Hepatocyte (in vitro differentiated cells): ENCODE data around the gene POM121L2. TPM values are rescaled to one million over a fixed set of nuclear protein-coding genes. Genes with fewer than 3 reads are reported as not detected.

ENCODE experiments used
- DNase-seq: peaks from one replicate; pipeline ENCODE4 v3.0.0-alpha.2; 2016; ENCODE audit warnings: low spot score
- H2AFZ ChIP-seq: fragments of 200-600 bp; sonication (generic); 2 replicates; pipeline ENCODE4 v1.6.0; 2016; ENCODE audit warnings: antibody characterized with exemption, mild to moderate bottlenecking
- H3K27ac ChIP-seq: fragments of 200-600 bp; sonication (generic); 2 replicates; pipeline ENCODE4 v1.5.1; 2016; ENCODE audit warnings: mild to moderate bottlenecking
- H3K27me3 ChIP-seq: fragments of 200-600 bp; sonication (generic); 2 replicates; pipeline ENCODE4 v1.6.1; 2016
- H3K36me3 ChIP-seq: fragments of 200-600 bp; sonication (generic); replicated peaks from 2 replicates; pipeline ENCODE4 v1.5.1; 2016; ENCODE audit warnings: low read depth; ENCODE audit not compliant: insufficient read depth
- H3K4me1 ChIP-seq: fragments of 200-600 bp; sonication (generic); 2 replicates; pipeline ENCODE4 v1.5.1; 2016; ENCODE audit warnings: mild to moderate bottlenecking, moderate library complexity; ENCODE audit not compliant: insufficient read depth
- H3K4me2 ChIP-seq: fragments of 200-600 bp; sonication (generic); 2 replicates; pipeline ENCODE4 v1.6.0; 2016
- H3K4me3 ChIP-seq: fragments of 200-600 bp; sonication (generic); 2 replicates; pipeline ENCODE4 v1.5.1; 2016; ENCODE audit warnings: mild to moderate bottlenecking
- H3K79me2 ChIP-seq: fragments of 200-600 bp; sonication (generic); 2 replicates; pipeline ENCODE4 v1.6.0; 2017; ENCODE audit warnings: mild to moderate bottlenecking
- H3K9me2 ChIP-seq: fragments of 200-600 bp; sonication (generic); replicated peaks from 2 replicates; pipeline ENCODE4 v1.6.0; 2017; ENCODE audit warnings: mild to moderate bottlenecking; ENCODE audit not compliant: insufficient read depth
- H3K9me3 ChIP-seq: fragments of 200-600 bp; sonication (generic); 2 replicates; pipeline ENCODE4 v1.5.1; 2016; ENCODE audit warnings: low read depth, mild to moderate bottlenecking
- H4K20me1 ChIP-seq: fragments of 200-600 bp; sonication (generic); 2 replicates; pipeline ENCODE4 v1.6.0; 2016; ENCODE audit warnings: mild to moderate bottlenecking; ENCODE audit not compliant: insufficient read depth, poor library complexity, severe bottlenecking
- EZH2 ChIP-seq: fragments of 200-600 bp; sonication (generic); IDR thresholded peaks from 2 replicates; pipeline ENCODE4 v1.6.1; 2016; ENCODE audit warnings: antibody characterized with exemption, mild to moderate bottlenecking, borderline replicate concordance
- EZH2phosphoT487 ChIP-seq: fragments of 200-600 bp; sonication (generic); IDR thresholded peaks from one replicate; pipeline ENCODE4 v1.6.1; 2018; ENCODE audit warnings: antibody characterized with exemption, mild to moderate bottlenecking, low read depth, moderate library complexity; ENCODE audit not compliant: unreplicated experiment, severe bottlenecking
- WGBS: methylation state at CpG from one replicate; pipeline ENCODE4 v1.1.6; 2016; ENCODE audit warnings: low lambda C conversion rate; ENCODE audit errors: missing lambda C conversion rate; 5-methylcytosine and 5-hydroxymethylcytosine counted together
- polyA plus RNA-seq: library from polyadenylated mRNA; unstranded; fragments of >200 nt; fragmentation: Nextera tagmentation; extraction: Ambion mirVana; gene quantifications from 2 replicates; pipeline ENCODE4 v1.2.1, GENCODE V29; 2016
- total RNA-seq: library from RNA; depleted of rRNA; stranded (reverse); fragments of >200 nt; gene quantifications from 2 replicates; pipeline ENCODE4 v1.2.3, GENCODE V29; 2014
- TF ChIP-seq, protein P1 (sequence below): fragments of 200-600 bp; sonication (generic); IDR thresholded peaks from 2 replicates; pipeline ENCODE4 v1.5.1; 2016; ENCODE audit warnings: antibody characterized with exemption, mild to moderate bottlenecking; ENCODE audit not compliant: poor library complexity

The POM121L2 gene
- total and polyA plus RNA-seq, 2 experiments from 2014 or later = not detected

DNA sequence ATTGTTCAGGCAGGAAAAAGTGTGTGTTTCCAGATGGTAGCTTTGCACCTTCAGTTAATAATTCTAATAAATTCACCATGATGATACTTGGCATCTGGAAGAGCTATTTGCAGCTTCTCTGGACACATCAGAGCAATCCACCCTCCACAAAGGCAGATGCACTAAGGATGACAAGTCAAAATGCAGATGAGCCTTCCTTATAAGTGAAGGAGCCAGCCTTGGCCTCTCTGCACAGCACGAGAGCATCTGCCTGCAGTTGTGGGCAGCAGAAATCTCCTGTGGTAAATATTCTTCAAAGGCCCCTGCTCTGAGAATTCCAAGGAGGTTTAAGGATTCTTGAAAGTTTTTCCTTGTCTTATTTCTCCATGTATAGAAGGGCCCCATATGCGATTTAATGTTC lies 6.9 kb upstream of the POM121L2 start:
- no peaks in the 10 kb centered on the region for H3K9me3 ChIP-seq
- no peak overlapping the region for H3K4me2 ChIP-seq
- no peaks in the 10 kb centered on the region for H4K20me1 ChIP-seq
- no peaks in the 10 kb centered on the region for H3K4me1 ChIP-seq
- no peaks in the 10 kb centered on the region for H3K9me2 ChIP-seq
- no peaks in the 10 kb centered on the region for H3K79me2 ChIP-seq
- no peaks in the 10 kb centered on the region for H3K27me3 ChIP-seq
- no peak overlapping the region for H3K27ac ChIP-seq
- TF ChIP-seq, protein P1, sequence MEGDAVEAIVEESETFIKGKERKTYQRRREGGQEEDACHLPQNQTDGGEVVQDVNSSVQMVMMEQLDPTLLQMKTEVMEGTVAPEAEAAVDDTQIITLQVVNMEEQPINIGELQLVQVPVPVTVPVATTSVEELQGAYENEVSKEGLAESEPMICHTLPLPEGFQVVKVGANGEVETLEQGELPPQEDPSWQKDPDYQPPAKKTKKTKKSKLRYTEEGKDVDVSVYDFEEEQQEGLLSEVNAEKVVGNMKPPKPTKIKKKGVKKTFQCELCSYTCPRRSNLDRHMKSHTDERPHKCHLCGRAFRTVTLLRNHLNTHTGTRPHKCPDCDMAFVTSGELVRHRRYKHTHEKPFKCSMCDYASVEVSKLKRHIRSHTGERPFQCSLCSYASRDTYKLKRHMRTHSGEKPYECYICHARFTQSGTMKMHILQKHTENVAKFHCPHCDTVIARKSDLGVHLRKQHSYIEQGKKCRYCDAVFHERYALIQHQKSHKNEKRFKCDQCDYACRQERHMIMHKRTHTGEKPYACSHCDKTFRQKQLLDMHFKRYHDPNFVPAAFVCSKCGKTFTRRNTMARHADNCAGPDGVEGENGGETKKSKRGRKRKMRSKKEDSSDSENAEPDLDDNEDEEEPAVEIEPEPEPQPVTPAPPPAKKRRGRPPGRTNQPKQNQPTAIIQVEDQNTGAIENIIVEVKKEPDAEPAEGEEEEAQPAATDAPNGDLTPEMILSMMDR = no peak
- TF ChIP-seq EZH2phosphoT487 = no peak
- TF ChIP-seq EZH2 = no peak
- 63% methylated on average over 2 of the region's 2 CpGs for WGBS
- H3K36me3 ChIP-seq = no peaks in the 10 kb centered on the region
- H2AFZ ChIP-seq = no peak overlapping the region
- H3K4me3 ChIP-seq = no peak overlapping the region
- DNase-seq = no peak

DNA sequence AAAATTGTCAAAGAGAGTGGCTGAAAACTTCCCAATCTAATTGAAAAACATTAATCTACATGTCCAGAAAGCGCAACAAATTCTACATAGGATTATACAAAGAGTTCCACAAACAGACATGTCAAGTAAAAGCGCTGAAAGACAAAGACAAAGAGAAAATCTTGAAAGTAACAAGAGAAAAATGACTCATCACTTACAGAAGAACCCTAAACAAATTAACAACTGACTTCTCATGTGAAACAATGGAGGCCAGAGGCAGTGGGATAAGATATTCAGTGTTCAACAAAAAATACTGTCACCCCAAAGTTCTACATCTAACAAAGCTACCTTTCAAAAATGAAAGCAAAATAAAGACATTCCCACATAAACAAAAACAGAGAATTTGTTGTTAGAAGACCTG lies 2.0 kb upstream of the POM121L2 start:
- Histone ChIP-seq H3K27me3 (peaks cover 11% of the 10 kb centered on the region), H2AFZ (no peak overlapping the region), H3K4me3 (no peak overlapping the region), H3K4me1 (no peaks in the 10 kb centered on the region), H3K79me2 (no peaks in the 10 kb centered on the region), H3K9me3 (no peaks in the 10 kb centered on the region), H3K4me2 (no peak overlapping the region), H3K36me3 (no peaks in the 10 kb centered on the region), H3K9me2 (no peaks in the 10 kb centered on the region), H4K20me1 (no peaks in the 10 kb centered on the region), H3K27ac (no peak overlapping the region)
- 96% methylated on average over 2 of the region's 2 CpGs for WGBS
- no peak for TF ChIP-seq EZH2
- TF ChIP-seq, protein P1 = no peak
- TF ChIP-seq EZH2phosphoT487 = no peak
- no peak for DNase-seq

DNA sequence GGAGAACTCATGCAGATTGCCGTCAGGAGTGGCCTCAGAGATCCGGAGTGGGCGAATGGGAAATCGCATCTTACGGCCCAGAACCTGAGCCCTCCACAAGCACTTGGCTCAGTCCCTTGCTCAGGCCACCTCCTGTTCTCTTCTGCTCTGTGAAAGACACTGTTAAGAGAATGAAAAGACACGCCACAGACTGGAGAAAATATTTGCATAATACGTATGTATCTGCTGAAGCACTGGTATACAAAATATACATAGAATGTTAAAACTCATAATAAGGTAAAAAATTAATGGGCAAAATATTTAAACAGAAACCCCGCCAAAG lies 838 bp upstream of the POM121L2 start:
- DNase-seq = no peak
- H3K27me3 ChIP-seq = peaks cover 11% of the 10 kb centered on the region
- TF ChIP-seq, protein P1 = no peak
- TF ChIP-seq EZH2 = no peak
- no peak overlapping the region for H3K4me3 ChIP-seq
- no peaks in the 10 kb centered on the region for H3K9me2 ChIP-seq
- H3K9me3 ChIP-seq = no peaks in the 10 kb centered on the region
- no peaks in the 10 kb centered on the region for H4K20me1 ChIP-seq
- no peaks in the 10 kb centered on the region for H3K79me2 ChIP-seq
- H3K4me2 ChIP-seq = peak overlapping the region; percentile 97
- WGBS = 24% methylated on average over 8 of the region's 8 CpGs
- H3K36me3 ChIP-seq = no peaks in the 10 kb centered on the region
- H3K27ac ChIP-seq = no peak overlapping the region
- H2AFZ ChIP-seq = peak overlapping the region; percentile 97
- H3K4me1 ChIP-seq = no peaks in the 10 kb centered on the region

DNA sequence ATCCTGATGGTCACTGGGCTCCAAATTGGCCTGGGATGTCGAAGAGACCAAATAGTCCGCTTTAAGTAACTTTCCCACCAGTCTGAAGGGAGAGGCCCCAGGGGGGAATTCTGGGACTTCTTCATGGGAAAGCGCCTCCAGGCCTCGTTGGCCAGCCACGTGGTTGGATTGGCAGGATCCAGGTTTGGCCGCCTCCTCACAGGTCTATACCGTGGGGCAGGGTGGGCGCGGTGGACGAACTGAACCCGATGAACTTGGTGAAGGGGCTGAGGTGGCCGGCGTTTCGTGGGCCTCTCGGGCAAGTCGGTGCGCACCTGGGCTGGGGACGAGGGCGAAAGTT lies 297 bp downstream of the POM121L2 start:
- Histone ChIP-seq H4K20me1 (no peaks in the 10 kb centered on the region), H3K79me2 (no peaks in the 10 kb centered on the region), H3K27me3 (peaks cover 14% of the 10 kb centered on the region), H3K4me3 (peak overlapping the region; percentile 63), H3K4me2 (peak overlapping the region; percentile 97), H3K9me3 (no peaks in the 10 kb centered on the region), H3K36me3 (no peaks in the 10 kb centered on the region), H3K27ac (no peak overlapping the region), H3K4me1 (no peaks in the 10 kb centered on the region), H3K9me2 (no peaks in the 10 kb centered on the region), H2AFZ (peak overlapping the region; percentile 97)
- no peak for TF ChIP-seq EZH2
- no peak for DNase-seq
- 20% methylated on average over 19 of the region's 19 CpGs for WGBS
